Activated T-helper 1 cell treated with anti-CD3 and anti-CD28 coated beads, Interleukin-2, amount 50 U/mL, for 16 hours (primary cell): ENCODE data around the gene XIRP1.
"Not testable (repeated sequence)": the region's sequence is repeated elsewhere in the genome, so short reads cannot be mapped to it uniquely, and the experiment has no call there.

Experiments
- DNase-seq, 2 donors: peaks; one replicate each; pipeline ENCODE4 v3.0.0-alpha.2; 2020; ENCODE audit warnings: low read depth in 1 of 2, low spot score in 1 of 2

XIRP1 gene

DNA sequence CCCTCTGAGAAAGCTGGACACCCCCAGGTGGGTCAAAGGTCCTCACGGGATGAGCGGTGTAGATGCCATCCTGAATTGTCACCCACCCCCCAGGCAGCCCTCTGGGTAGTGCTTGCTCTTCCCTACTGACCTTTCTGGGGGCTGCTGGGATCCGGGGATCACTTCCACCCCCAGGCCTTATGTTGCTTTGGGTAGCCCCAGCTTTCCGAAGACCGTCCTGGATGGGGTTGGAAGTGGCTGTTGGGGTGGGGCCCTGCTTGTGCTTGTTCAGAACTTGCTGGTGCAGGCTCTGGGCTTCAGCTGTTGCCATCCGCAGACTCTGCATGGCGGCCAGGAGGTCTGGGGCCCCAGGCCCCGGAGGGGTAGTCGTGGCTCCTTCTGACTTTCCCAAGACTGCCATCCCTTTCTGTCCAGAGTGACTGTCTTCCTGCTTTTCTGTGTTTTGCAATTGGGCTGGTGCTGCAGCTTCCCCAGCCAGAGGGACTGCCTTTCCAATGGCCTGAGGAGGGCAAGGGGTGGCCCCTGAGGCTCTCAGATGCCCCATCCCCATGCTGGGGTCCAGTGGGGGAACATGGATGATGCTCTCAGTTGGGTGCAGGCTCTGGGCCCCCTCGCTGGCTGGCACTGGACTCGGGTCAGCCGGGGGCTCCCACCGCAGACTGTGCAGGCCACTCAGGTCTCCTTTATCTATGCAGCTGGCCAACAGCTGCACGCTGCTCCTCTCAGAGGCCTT lies 6.3 kb downstream of the XIRP1 start:
- DNase-seq, result no peak

DNA sequence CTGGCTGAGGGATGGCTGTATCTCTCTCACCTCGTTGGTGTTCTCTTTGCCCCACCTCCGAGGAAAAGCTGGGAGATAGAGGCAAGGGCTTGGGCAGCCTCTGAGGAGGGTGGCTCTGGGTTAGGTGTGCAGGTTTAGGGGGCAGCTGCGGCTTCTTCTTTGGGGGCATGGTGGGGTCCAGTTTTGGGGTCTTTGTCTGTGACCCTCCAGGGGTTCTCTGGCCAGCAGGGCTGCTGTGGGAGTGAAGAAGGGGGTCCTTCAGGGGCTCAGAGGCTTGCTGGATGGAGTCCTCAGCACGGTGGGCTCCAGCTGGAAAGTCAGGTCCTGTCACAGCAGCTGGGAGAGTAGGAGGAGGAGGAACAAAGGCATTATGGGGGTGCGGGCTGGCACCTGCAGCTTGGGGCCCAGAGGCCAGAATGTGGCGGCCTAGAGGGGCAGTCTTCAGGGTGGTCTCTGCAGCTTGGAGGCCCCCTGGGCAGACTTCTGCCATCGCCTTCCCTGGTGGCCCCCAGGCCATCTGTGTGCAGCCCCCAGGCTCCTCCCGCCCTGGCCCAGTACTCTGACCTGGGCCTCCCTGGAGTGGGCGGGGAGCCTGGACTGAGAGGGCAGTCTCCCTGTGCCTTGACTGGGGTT lies 7.0 kb downstream of the XIRP1 start:
- DNase-seq, result no peak

DNA sequence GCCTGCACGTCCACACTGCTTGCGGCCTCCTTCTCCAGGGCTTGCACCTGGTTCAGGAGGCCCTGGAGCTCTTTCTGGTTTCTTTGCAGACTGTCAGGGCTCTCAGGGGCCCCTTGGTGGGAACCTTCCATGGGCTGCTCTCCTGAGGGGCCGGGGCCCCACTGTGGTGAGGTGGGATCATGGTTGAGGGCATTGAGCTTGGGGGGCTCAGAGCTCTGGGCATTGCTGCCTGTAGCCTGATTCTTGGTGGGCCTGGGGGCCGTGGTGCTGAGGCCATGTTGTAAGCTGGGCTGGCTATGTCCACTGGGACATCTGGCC lies 7.5 kb downstream of the XIRP1 start:
- DNase-seq, result no peak

DNA sequence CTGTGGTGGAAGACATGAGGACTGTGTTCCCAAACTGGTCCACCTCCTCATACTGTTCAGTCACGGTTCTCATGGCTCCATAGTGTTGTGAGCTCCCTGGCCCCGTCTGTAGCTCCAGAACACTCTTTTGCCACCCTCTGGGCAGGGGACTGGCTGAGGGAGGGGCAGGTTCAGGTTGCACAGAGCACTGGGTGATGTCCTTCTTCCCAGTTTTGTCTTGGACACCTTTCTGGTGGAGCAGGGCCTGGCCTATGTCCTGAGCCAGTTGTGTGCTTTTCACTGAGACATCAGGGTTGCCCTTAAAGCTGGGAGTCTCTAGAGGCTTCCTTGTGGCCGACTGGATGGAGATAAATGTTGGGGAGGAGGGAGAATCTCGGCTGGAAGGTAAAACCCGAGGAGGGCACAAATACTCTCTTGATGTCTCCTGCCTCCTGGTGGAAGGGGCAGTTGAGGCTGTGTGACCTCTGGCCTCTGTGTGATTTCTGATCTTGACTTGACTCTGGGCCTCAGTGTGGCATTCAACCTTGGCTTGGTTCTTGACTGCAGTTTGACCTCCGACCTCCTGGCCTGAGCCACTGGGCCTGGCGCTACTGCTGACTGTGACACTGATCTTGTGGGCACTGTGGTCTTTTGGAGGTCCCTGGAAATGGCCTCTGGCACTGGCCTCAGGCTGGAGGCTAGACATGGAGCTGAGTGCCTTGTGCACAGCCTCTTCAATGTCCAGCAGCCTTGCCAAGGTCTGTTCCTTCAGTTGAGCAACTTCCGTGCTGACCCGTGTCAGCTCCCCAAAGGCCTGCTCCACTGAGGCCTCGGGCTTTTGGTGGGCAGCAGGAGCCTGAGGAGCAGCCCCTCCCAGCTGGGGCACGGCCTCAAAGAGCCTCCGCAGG lies 8.1 kb downstream of the XIRP1 start:
- no peak for DNase-seq

DNA sequence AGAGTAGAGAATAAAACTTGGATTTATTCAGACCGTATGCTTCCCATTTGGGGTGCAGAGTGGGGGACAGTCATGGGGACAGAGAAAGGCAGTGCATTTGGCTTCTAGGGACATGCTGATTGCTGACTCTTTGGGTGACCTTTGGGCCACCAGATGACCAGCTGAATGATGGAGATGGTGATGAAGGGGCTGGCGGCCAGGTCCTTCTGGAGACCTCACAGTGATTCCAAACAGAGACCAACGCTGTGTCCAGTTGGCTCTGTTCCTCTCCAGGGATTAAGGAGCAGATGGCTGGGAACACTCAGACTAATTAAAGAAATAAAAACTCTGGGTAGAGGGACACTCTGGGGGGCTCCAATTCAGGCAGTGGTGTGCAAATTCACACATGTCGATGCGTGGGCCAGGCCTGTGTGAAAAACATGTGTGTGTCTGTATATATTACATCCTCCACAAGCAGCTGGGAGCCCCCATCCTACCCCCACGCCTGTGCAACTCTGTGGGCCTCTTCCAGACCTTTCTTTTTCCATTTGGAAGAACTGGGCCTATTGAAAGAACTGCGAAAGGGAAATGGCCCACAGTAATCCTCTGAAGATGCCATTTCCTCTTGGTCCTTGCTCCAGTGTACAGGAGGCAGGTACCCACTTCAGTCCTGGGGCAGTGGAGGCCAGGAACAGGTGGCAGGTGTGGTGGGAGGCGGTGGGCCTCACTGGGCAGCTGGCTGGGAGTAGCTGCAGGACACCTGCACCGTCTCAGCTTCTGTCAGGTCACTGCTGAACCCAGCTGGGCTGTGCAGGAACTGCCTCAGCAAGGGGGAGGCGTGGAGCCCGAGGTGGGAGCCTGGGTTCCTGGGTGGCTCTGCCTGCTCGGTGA lies 8.9 kb downstream of the XIRP1 start:
- DNase-seq, result no peak

DNA sequence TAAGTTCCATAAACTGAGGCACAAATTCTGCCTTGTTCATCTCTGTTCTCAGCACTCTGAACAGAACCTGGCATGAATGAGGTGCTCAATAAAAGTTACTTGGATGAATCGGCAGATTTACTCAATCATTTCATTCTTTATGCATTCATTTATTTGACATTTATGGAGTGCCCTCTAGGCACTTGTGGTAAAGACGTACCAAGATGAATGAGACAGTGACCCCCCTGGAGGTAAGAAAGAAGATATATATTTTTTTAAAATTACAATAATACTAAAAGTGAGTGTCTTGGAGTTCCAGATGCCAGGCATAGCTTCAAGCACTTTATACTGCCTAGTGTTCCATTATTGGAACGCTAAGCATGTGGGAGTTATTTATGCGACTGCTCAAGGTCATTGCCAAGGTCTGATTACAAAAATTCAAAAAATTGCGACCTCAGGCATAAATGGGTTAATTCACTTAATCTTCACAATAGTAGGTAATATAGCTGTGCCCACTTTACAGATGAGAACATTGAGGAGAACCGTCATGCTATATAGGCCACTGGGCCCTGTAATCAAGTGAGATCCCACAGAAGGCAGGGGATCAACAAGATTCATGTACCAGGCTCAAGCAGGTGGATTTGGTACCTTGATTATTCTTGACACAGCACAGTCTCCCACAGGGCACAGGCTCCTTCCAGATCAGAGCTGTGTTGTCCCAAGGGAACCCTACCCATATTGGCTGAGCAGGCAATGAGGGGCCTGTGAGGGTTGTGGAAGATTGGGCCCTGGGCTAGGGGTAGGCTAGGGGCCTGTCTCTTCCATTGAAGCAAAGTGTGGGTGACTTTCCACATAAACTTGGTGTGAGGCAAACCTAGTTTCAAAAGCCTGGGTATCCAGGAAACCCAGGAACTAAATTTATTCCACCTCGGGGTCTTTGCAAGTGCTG lies 10.7 kb downstream of the XIRP1 start:
- no peak for DNase-seq

DNA sequence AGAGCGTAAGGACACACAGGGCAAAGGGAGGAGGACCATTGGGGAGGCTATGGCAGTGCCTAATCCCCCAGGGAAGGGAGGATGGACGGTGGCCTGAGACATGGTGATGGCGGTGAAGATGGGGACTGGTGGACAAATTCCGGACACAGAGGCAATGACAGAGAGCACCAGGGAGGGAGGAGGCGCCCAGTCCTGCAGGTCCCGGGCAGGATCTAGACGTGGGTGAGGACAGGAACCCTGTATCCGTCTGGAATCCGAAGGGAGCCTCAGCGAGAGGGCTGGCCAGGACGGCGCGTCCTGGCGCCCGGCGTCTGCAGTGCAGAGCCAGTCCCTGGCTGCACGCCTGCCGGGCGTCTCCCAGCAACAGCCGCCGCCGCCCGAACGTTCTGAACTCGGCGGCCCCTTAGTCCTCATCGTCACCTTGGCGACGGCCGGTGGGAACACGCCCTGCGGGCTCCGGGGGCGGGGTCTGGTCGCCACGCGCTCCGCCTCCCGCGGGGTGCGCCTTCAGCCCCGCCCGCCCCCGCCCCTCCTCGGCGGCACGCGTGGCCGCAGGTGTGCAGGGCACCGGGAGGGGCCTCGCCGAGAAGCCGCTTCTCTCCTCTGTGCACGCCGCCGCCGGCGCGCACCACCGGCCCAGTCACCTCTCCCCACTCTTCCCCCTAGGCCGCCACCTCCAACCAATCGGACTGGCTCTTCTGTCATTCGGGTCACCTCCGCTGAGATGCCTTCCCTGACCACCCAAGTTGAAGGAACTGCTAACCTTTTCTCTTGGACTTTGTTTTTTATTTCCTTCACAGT lies 11.6 kb downstream of the XIRP1 start:
- DNase-seq, result peak; percentile 80 to 83

DNA sequence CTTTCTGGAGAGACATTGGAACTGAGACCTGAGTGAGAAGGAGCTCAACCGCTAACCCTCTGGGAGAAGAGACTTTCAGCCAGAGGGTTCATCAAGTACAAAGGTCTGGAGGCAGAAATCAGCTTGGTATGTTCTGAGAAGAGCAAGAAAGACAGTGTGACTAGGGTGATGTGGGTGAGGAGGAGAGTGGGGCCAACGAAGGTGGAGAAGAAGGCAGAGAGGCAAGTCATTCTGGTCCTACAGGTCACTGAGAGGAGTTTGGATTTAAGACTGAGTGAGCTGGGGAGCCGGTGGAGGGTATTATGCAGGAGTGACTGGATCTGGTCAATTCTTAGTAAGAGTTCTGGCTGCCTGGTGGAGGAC lies 12.2 kb downstream of the XIRP1 start:
- no peak for DNase-seq

DNA sequence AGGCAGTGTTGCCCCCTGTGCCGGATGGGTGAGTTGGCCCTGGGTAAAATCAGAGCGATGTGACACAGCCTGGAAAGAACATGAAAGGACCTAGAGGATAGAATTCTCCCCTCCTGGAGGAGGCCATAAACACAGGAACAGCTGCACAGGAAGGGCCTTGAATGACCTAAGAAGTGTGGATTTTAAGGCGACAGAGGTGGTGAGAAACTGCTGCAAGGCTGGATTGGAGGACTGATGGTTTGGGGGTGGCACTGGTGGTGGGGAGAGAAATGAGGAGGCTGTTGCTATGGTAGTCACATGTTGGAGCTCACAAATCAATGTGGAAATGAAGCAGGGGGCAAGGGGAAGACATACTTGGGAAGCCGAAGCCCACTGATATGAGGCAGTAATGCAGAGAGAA lies 13.8 kb downstream of the XIRP1 start:
- no peak for DNase-seq

DNA sequence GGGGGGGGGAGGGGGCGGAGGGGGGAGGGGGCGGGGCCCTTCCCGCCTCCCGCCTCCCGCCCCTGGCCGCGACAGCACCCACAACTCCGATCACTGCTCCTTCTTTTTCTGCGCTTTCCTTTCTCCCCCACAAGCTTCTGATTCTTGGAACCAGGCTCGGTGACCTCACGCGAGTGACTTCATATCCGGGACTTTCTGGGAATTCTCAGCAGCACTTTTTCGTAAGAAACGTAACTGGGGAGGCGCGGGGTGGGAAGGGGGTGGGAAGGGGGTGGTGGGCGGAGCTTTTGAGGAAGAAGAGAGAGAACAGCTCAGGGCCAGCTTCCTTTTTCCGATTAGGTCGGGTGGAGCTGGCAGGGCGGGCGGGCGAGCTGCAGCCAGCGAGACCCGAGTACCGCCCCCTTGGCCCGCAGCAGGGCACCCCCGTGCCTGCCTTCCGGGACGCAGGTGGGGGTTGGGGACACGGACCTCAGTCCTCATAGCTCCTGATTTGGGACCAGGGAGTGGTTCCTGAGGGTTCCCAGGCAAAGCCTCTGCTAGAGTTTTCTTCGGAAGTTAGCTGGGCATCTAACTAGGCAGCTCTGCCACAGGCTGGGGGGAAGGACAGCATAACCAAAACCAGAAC lies 14.6 kb downstream of the XIRP1 start:
- DNase-seq, result peak in 1 of 2 donors; percentile 57

DNA sequence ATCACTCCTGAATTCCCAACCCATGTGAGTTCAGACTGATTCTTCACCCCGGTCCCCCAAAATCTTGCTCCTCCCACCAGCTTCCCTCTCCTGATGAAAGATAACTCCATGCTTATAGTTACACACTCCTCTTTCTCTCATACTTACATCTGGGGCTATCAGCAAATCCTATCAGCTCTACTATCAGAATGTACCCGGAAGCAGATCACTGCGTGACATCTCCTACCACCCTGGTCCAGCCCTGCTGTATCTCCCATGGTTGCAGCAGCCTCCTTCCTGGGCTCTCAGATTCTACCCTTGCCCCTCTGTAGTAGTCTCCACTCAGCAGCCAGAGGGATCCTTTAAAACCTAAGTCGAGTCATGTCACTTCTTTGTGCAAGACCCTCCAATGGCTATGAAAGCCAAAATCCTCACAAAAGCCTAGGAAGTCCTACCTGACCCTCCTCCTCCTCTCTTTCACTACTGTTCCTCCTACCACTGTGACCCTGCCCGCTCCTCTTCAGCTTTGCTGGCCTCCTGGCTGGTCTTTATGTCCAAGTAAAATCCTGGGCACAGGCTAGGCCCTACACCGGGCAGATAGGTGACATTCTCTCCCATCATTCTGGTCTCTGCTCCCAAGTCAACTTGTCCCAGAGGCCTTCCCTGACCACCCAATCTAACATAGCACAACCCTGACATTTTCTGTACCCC lies 16.2 kb downstream of the XIRP1 start:
- no peak for DNase-seq

DNA sequence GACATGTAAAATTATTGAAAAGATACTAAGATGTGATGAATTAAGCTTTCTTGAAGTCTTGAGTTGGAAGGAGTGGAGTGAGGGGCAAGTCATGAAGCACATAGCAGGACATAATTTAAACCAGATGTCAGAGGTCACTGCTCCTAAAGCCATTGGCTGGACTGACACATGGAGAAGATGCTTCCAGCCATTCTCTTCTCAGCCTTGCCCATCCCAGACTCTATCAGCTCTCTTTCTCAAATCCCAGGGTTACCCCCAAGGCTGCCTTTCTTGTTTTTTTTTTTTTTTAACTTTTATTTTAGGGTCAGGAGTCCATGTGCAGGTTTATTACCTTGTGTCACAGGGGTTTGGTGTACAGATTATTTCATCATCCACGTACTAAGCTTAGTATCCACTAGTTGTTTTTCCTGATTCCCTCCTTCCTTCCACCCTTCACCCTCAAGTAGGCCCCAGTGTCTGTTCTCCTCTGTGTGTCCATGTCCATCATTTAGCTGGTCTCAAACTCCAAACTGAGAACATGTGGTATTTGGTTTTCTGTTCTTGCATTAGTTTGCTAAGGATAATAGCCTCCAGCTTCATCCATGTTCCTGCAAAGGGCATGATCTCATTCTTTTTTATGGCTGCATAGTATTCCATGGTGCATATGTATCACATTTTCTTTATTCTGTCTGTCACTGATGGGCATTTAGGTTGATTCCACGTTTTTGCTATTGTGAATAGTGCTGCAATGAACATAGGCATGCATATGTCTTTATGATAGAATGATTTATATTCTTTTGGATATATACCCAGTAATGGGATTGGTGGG lies 18.9 kb downstream of the XIRP1 start:
- no peak for DNase-seq

DNA sequence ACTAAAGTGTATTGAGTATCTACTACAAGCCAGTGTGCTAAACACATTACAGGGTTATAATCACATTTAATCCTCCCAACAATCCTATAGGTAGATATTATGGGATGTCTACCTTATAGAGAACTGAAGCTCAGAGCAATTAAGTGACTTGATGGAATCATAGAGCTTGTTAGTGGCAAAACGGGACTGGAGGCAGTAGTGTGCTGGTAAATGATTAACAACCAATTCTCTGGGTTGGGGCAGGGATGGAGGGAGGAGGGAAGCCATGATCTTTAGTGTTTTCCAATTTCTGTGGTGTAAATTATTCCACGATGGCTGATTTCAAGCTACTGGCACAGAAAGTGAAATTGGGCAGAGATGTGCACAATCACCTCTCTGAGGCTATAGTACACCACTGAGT lies 20.5 kb downstream of the XIRP1 start:
- DNase-seq, result no peak

DNA sequence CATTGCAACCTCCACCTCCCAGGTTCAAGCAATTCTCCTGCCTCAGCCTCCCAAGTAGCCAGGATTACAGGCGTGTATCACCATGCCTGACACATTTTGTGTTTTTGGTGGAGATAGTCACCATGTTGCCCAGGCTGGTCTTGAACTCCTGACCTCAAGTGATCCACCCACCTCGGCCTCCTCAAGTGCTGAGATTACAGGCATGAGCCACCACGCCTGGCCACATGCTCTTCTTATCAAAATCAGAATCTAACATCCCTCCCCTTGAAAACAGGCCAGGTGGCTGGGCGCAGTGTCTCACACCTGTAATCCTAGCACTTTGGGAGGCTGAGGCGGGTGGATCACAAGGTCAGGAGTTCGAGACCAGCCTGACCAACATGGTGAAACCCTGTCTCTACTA lies 21.5 kb downstream of the XIRP1 start:
- not testable (repeated sequence) for DNase-seq

DNA sequence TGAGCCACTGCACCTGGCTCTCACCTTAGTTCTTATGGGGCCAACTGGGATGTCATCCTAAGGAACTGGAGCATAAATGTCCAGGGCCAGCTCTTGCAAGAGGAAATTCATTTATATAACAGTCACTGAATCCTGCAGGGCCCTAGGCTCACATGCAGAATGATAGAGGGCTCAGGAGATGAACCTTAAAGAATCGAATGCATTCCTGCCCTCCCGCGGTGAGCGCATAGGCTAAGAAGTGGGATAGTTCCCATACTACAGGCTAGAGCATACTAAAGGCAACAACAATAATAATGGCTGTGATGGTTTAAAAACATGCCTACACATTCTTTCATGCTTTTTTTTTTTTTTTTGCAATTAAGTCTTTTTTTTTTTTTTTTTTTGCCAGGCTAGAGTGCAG lies 21.9 kb downstream of the XIRP1 start:
- DNase-seq, result no peak

DNA sequence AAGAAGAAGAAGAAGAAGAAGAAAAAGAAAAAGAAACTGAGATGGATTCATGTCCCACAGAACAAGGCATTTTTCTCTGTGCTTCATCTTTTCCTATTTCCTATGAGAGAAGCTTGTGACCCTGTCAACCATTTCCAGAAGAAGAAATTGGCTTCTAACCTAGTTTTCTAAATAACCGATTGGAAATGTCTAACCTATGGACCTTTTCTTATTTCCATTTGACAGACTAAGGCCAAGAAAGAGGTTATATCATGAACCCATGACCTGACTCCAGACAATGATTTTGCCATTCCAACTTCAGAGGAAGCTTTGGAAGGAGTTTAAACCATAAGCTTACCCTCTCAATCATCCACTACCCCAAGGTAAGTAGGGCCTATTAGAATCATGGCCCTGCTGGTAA lies 22.7 kb downstream of the XIRP1 start:
- no peak for DNase-seq

DNA sequence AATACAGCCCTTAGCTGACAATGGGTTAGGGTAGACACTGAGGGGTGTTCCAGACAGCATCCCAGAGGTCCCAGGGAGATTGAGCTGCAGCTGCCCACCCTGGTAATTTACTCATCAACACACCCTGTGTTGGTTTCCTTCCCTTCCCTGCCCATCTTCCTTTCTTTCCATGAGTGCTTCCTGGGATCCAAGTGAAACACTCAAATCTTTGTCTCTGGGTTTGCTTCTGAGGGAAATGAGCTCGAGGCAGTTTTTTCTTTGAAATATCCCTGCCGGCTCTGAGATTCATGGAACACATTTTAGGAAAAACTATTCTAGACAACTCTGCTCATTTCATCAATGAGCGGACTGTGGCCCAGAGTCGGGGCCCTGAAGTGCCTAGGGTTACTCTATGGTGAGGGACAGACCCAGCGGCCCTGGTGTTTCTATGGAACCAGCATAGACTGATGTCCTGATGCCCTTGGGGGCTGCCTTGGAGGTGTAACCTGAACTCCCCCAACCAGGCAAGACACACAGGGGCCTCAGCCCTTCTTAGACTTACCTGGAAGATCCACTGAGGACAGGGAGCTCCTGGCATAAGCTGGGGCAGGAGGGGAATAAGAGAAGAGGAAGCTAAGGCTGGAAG lies 24.1 kb downstream of the XIRP1 start:
- no peak for DNase-seq
